GM10266 (cell line): ENCODE results near the gene USF2.

Experiments used
- DNase-seq: peaks from one replicate; pipeline ENCODE4 v3.0.0; 2012; ENCODE audit errors: extremely low spot score
- TF ChIP-seq, protein P1 (sequence below): IDR thresholded peaks from 2 replicates; pipeline ENCODE4 v1.5.1; 2012; ENCODE audit warnings: mild to moderate bottlenecking, low read depth; ENCODE audit not compliant: control insufficient read depth, insufficient read depth; ENCODE audit errors: missing control alignments

The USF2 gene

DNA sequence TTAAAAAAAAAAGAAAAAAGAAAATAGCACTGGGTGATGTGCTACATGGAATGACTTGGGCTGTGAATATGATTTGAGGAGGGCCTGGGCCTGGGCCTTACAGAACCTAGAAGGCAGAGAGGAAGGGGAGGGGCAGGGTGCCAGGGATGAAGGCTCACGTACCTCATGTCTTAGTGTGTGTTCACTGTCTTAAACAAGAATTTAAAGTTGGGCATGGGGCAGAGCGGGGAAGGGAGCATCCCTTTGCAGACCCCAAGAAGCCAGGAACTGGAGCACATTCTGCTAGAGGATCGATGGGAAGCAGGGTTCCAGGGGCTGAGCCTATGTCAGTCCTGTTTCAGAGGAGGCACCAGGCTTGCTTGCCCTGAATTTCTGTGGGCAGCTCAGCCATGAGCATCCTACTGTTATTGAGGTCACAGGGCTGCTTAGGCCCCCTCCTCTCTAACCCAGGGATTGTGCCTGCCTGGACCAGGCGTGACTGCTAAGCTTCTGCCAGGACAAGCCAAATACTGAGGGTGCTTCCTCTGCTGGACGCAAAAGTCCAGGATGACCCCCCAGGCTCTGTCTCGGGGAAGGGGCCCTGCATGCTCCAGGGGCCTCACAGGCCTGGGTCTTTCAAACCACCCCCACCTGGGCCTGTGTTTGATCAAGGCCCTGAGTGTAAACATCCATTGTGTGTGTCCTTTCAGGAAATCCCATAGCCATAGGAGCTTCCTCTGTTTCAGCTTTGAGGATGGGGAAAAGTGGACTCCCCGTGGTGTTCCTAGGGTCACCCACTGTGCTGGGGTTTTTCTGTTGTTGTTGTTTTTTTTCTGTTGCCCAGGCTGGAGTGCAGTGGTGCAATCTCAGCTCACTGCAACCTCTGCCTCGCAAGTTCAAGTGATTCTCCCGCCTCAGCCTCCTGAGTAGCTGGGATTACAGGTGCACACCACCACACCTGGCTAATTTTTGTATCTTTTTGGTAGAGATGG, 15.2 kb upstream of the USF2 start:
- no peak for DNase-seq
- TF ChIP-seq, protein P1, sequence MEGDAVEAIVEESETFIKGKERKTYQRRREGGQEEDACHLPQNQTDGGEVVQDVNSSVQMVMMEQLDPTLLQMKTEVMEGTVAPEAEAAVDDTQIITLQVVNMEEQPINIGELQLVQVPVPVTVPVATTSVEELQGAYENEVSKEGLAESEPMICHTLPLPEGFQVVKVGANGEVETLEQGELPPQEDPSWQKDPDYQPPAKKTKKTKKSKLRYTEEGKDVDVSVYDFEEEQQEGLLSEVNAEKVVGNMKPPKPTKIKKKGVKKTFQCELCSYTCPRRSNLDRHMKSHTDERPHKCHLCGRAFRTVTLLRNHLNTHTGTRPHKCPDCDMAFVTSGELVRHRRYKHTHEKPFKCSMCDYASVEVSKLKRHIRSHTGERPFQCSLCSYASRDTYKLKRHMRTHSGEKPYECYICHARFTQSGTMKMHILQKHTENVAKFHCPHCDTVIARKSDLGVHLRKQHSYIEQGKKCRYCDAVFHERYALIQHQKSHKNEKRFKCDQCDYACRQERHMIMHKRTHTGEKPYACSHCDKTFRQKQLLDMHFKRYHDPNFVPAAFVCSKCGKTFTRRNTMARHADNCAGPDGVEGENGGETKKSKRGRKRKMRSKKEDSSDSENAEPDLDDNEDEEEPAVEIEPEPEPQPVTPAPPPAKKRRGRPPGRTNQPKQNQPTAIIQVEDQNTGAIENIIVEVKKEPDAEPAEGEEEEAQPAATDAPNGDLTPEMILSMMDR = no peak

DNA sequence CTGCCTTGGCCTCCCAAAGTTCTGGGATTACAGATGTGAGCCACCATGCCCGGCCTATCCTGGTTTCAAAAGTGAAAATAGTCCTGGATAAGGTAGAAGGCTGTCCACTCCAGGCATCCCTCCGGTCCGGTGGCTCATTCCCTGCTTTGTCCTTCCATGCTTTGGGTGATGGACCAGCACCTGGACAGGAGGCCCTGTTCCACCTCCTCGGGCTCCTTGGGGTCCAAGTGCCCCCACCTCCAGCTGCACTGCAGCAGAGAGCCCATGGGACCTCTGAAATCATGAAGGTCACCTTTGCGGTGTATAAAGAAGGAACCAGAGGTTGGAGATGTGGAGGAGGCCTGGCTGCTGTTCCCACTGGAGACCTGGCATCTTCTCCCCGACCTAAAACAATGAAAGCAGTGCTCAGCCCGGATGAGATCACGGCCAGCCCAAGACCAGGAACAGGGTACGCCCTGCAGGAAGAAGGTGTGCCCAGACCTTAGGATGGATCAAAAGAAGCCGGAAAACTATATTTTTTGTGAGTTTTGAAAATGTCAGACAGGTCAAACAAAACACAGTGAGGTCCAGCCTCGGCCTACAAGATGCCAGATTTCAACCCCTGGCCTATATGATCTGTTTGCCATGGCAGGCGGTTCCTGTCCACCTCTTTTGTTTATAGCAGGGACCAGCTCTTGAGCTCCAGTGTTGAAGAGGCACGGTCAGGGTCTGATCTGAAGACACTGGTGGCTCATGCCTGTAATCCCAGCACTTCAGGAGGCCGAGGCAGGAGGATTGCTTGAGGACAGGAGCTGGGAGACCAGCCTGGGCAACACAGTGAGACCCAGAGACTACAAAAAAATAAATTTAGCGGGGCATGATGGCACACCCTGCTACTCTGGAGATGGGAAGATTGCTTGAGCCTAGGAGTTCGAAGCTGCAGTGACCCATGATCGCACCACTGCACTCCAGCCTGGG, 14.1 kb upstream of the USF2 start:
- no peak for DNase-seq
- TF ChIP-seq, protein P1 = no peak

DNA sequence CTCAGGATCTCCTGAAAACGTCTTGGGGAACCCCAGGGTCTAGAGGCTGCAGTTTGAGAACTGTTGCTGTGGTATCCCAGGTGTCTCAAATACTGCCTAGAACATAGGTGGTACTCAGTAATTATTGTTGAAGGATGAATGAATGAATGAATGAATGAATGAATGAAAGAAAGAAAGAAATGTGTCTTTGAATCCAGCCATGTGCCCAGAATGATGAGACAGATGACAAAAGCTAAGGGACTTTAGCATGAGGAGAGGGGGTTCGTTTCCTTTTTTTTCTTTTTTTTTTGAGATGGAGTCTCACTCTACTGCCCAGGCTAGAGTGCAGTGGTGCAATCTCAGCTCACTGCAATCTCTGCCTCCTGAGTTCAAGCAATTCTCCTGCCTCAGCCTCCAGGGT, 12.2 kb upstream of the USF2 start:
- DNase-seq = no peak

DNA sequence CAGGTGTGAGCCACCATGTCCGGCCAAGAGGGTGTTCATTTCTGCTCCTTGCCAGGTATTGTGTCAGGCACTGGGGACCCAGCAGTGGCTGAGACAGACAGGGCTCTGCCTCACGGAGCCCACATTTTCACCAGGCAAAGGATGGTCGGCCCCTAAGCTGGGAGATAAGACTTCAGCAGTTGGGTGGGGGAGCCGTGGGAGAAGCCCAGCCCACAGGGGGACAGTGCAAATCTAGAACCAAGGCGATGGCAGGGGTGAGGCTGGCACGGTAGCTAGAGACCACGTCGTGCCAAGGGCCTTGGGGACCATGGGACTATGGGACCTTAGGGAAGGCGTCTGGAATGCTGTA, 11.7 kb upstream of the USF2 start:
- DNase-seq = no peak
- TF ChIP-seq, protein P1 = no peak

More for the DNA sequence above, 12.2 kb upstream of the USF2 start:
- TF ChIP-seq, protein P1 = no peak

DNA sequence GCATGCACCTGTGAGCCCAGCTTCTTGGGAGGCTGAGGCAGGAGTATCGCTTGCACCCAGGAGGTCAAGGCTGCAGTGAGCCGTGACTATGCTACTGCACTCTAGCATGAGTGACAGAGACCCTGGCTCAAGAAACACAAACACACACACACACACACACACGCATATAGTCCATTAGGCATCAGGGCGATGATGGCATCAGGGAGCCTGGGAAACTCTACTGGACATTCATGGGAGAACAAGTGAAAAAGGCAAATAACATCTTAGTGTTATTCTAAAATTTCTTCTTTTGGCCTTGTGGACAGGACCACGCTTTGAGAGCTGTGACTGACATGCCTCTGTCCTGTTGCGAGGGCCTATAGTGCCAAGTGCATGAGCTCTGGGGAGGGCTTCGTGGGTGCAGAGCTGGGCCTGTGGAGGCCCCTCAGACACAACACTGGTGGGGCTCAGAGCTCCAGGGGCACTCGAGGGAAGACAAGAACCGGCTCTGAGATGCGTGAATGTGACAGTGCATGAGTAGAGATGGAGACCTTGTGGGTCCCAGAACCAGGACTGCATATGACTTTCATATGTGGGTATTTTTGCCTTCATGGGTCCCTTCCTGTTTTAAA, 8.0 kb upstream of the USF2 start:
- TF ChIP-seq, protein P1 = no peak

DNA sequence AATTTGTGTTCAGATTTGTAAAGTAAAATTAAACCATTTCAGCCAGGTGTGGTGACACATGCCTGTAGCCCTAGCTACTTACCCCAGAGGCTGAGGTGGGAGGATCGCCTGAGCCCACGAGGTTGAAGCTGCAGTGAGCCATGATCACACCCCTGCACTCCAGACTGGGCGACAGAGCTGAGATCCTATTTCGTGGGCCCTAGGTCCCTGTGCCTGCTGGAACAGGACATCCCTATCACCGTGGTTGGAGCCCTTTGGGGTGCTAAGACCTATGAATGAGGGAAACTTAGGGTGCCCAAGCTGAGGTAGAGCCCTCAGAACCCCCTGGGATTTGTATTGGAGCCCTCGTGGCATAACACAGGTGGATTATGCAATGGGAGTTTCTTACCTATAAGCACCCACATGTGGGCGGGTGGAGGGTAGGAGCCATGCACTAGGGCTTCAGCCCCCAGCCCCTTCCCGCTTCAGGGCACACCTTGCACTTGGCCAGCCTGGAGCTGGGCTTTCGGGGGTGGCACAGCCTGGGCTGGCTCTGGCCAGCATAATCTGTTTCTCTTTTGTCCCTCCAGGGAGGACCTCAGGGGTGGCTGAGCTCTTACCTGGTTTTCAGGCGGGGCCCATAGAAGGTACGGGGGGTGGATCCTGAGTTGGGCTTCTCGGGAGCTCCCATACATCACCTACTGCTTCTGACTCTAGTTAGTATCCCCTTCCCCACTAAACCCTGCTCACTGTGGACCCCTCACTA, 7.2 kb upstream of the USF2 start:
- no peak for DNase-seq
- TF ChIP-seq, protein P1 = no peak

More for the DNA sequence above, 8.0 kb upstream of the USF2 start:
- DNase-seq = no peak
